Activated T-helper 1 cell treated with Interleukin-2 at 50 U/mL for 16 hours (primary cell): ENCODE results near the gene PROZ.

Experiments used
- DNase-seq: peaks from one replicate; pipeline ENCODE4 v3.0.0-alpha.2; 2020; ENCODE audit warnings: low read depth

PROZ gene

GRCh38 chr13:113207890-113208420, 49.5 kb downstream of the PROZ start:
- DNase-seq, result no peak

GRCh38 chr13:113208421-113209335, 50.2 kb downstream of the PROZ start, which contains the start of gene PCID2:
PCID2 (minus strand) TSS chr13:113208669; CDS start chr13:113208634, 35 bp downstream.
- peak; percentile 87 for DNase-seq

GRCh38 chr13:113209336-113209758, 50.9 kb downstream of the PROZ start, which contains the start of gene CUL4A:
CUL4A (plus strand) TSS chr13:113209613; CDS start chr13:113209628, 15 bp downstream.
- DNase-seq, result peak; percentile 60

DNA sequence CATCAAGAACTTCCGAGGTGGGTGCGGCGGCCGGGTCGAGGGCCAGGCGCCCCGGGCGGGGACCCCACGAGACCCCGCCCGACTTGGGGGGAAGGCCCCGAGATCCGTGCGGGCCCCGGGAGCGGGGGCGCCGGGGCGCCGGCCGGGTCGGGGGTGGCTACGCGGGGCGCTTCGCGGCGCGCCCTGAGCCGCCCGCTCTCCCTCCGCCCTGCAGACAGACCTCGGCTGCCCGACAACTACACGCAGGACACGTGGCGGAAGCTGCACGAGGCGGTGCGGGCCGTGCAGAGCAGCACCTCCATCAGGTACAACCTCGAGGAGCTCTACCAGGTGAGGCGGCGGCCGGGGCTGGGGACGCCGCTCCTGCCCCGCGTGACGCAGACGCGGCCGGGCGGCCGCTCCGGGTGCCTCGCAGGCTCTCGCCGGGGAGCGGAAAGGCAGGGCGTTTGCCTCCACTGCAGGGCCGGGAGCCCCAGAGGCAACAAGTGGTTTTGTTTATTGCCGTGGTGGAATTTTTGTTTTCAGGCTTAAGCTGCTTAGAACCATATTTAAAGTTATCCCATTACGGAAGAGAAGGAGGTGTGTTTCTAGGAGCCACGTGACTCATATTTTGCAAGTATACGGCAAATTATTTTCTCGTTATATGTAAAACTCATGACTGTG, 51.4 kb downstream of the PROZ start:
- peak; percentile 67 for DNase-seq

GRCh38 chr13:113210833-113211232, 52.4 kb downstream of the PROZ start:
- DNase-seq, result no peak

GRCh38 chr13:113211774-113212173, 53.3 kb downstream of the PROZ start:
- DNase-seq, result no peak

GRCh38 chr13:113216254-113217048, 58.0 kb downstream of the PROZ start:
- no peak for DNase-seq

DNA sequence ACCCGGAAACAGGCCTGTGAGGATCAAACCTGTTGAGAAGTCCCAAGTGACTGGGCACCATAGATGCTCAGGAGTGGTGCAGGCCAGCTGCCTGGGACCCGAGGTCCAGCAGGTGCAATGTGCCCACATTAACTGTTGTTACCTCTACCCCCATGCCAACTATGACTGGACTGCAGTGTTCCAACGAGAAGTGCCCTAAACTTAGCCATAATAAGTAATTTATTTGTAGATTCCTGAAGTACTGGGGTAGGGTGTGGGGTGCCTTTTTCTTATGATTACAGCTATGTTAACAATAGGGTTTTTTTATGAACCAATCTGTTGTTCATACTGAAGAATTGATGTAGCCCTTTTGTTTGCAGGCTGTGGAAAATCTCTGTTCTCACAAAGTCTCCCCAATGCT, 60.1 kb downstream of the PROZ start:
- DNase-seq, result no peak

DNA sequence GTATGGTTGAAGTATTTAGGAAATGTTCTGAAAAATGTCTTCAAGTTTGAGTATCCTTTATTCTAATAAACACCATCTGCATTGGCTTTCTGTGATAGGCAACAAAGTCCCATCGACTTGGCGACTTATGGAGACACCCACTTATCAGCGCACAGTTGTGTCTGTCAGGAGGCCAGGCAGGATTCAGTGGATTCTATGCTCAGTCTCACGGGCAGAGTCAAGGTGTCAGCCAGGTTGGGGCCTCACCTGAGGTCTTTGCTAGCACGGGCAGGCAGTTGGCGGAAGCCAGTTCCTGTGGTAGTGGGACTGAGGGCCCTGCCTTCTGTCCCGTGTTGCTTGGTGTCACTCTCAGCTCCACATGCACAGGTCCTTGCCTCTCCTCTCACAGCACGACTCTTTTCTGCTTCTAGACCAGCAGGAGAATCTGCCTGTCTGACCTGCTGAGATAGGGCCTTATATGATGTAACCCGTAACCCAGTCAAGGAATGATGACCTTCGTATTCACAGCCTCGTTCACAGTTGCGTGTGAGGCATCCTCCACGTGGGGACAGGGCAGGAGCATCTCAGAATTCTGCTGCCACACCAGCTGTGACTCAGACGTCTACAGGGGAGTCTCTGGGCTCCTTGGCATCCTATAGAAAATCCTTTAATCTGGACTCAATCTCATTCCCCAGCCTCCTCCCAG, 61.0 kb downstream of the PROZ start:
- no peak for DNase-seq

GRCh38 chr13:113220141-113220598, 61.7 kb downstream of the PROZ start:
- DNase-seq, result no peak

- no peak for DNase-seq
Observed at GRCh38 chr13:113220877-113221276, 62.4 kb downstream of the PROZ start.
